T-helper 17 cell (primary cell): ENCODE data around the gene MOBP. TPM values are rescaled to one million over a fixed set of nuclear protein-coding genes. Genes with fewer than 3 reads are reported as not detected.

Experiments
- ATAC-seq: fragments of 150-1000 bp; cut with Tn5 transposase; 2 replicates; pipeline ENCODE4 v1.10.0; 2021; ENCODE audit warnings: mild to moderate bottlenecking, moderate library complexity
- DNase-seq, 3 donors: peaks; one replicate each; pipeline versions ENCODE4 v3.0.0 to v3.0.0-alpha.2; 2020 to 2021
- H3K9me3 ChIP-seq: one replicate; pipeline ENCODE4 v1.7.0; 2013; ENCODE audit warnings: low read length, mild to moderate bottlenecking; ENCODE audit not compliant: control insufficient read depth, poor library complexity, severe bottlenecking
- H3K27ac Mint-ChIP-seq: one replicate; pipeline ENCODE4 v1.8.0; 2022; ENCODE audit warnings: mild to moderate bottlenecking, moderate library complexity, mixed read lengths
- H3K27me3 Mint-ChIP-seq: one replicate; pipeline ENCODE4 v1.8.0; 2022; ENCODE audit warnings: mixed read lengths
- H3K36me3 Mint-ChIP-seq: one replicate; pipeline ENCODE4 v1.8.0; 2022; ENCODE audit warnings: low read depth, mixed read lengths
- H3K4me1 Mint-ChIP-seq: one replicate; pipeline ENCODE4 v1.8.0; 2022; ENCODE audit warnings: mild to moderate bottlenecking, mixed read lengths
- H3K4me3 Mint-ChIP-seq: one replicate; pipeline ENCODE4 v1.8.0; 2022; ENCODE audit warnings: mild to moderate bottlenecking, moderate library complexity, mixed read lengths
- total RNA-seq, 4 donors: library from RNA in 2 of 4; stranded (reverse) in 2 of 4; gene quantifications; one replicate each; pipeline ENCODE4 v1.2.3 and lab custom pipeline; 2022 to 2026

Gene MOBP
- total RNA-seq, 2 donors from 2014 or later, result not detected

DNA sequence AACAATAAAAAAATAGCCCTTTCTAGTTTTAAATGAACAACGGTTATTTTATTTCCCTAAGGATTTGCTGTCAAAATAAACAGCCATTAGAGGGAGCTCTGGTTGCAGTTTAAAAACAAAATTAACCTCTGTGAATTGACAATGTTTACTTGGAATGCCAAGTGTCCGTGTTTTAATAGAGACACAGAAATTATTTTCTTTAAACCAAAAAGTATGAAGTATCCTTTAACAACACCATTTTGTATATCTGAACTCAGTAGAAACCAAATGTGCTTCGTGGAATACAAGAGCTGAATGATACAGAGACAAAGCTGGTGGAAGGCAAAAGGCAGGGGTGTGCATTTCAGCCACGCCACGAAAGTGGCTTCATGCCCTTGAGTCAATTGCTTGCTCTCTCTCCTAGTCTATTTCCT lies 74.4 kb downstream of the MOBP start:
- DNase-seq (no peak), ATAC-seq (no peak)

DNA sequence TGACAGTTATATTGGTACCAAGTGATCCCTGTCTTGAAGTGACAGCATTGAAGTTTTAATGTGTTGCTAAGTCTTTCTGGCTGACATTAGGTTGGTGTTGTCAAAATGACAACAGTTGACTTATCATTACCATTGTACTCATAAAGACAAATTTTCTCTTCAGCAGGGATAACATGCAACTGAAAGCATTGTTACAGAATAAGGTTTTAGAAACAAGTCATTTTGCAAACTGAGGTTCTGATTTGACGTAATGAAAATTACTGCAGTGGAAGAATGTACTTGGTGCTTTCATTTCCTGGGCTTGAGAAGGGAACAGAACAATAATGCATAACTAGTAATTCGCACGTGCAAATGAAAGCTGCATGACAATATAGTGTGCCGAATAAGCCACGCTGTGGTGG lies 75.1 kb downstream of the MOBP start:
- Mint-ChIP-seq H3K4me1 (peaks cover 3% of the 10 kb centered on the region), H3K4me3 (no peak overlapping the region), H3K27ac (no peak overlapping the region), H3K27me3 (peaks cover 21% of the 10 kb centered on the region), H3K36me3 (peaks cover 2% of the 10 kb centered on the region)
- ATAC-seq, result no peak
- no peak for DNase-seq
- H3K9me3 ChIP-seq, result no peaks in the 10 kb centered on the region

More for the DNA sequence above, 74.4 kb downstream of the MOBP start:
- peaks cover 15% of the 10 kb centered on the region for H3K27me3 Mint-ChIP-seq
- H3K9me3 ChIP-seq, result no peaks in the 10 kb centered on the region
- no peak overlapping the region for H3K27ac Mint-ChIP-seq
- H3K4me3 Mint-ChIP-seq, result no peak overlapping the region
- H3K36me3 Mint-ChIP-seq, result peaks cover 2% of the 10 kb centered on the region
- peaks cover 3% of the 10 kb centered on the region for H3K4me1 Mint-ChIP-seq

DNA sequence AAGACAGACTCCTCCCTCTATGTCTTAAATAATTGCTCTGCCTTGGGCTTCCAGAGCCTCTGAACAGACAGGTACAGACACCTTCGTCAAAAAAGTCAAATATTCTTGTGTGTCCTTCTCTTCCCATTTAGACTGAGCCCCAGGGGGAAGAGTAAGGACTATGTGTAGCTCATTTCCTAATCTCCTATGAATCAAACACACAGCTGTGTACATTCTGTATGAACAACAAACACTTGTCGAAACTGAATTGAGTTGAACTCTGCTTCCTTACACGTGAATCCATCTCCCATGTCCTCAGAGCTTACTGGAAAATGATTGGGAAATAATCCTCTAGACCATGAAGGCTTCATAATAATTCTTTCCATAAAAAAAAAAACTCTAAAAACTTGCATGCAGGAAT lies 80.8 kb downstream of the MOBP start:
- peaks cover 28% of the 10 kb centered on the region for H3K27me3 Mint-ChIP-seq

GRCh38 chr3:39550354-39551051 lies 83.0 kb downstream of the MOBP start:
- Mint-ChIP-seq H3K4me1 (no peaks in the 10 kb centered on the region), H3K36me3 (no peaks in the 10 kb centered on the region), H3K27ac (no peak overlapping the region), H3K4me3 (no peak overlapping the region), H3K27me3 (peaks cover 20% of the 10 kb centered on the region)
- H3K9me3 ChIP-seq, result no peaks in the 10 kb centered on the region
- no peak for ATAC-seq
- no peak for DNase-seq

More for the DNA sequence above, 80.8 kb downstream of the MOBP start:
- H3K4me3 Mint-ChIP-seq, result no peak overlapping the region
- no peaks in the 10 kb centered on the region for H3K4me1 Mint-ChIP-seq
- peaks cover 2% of the 10 kb centered on the region for H3K36me3 Mint-ChIP-seq
- no peak overlapping the region for H3K27ac Mint-ChIP-seq
- H3K9me3 ChIP-seq, result no peaks in the 10 kb centered on the region
- ATAC-seq, result no peak
- no peak for DNase-seq

Other genes starting within 250 kb of the MOBP start
- 1 to 10 TPM in 1 of 2 donors, under 1 TPM in 1; 0.65 to 3.1 TPM for gene CX3CR1, start 187.6 kb upstream of the MOBP start, total RNA-seq
- gene CCR8, start 138.0 kb upstream of the MOBP start, total RNA-seq, result 1 to 10 TPM; 2.5 to 9.0 TPM
- gene SLC25A38, start 84.3 kb upstream of the MOBP start, total RNA-seq, result 10 to 100 TPM; 39.9 to 55.4 TPM
- gene RPSA, start 61.0 kb upstream of the MOBP start, total RNA-seq, result 1,000 to 10,000 TPM; 1,939 to 2,030 TPM